HL-60/S4 treated with phorbol 12-myristate 13-acetate at 8.2 ng/mL for 4 days and 3 days (cell line): ENCODE measurements around the gene KDM8.

Experiments used
- in situ Hi-C: fragments of 300-500 bp; cut with MboI; formaldehyde crosslinking; loops from 2 replicates; pipeline ENCODE4 v1.15.0; 2022; ENCODE audit warnings: low sequenced_read_pairs

The KDM8 gene

DNA sequence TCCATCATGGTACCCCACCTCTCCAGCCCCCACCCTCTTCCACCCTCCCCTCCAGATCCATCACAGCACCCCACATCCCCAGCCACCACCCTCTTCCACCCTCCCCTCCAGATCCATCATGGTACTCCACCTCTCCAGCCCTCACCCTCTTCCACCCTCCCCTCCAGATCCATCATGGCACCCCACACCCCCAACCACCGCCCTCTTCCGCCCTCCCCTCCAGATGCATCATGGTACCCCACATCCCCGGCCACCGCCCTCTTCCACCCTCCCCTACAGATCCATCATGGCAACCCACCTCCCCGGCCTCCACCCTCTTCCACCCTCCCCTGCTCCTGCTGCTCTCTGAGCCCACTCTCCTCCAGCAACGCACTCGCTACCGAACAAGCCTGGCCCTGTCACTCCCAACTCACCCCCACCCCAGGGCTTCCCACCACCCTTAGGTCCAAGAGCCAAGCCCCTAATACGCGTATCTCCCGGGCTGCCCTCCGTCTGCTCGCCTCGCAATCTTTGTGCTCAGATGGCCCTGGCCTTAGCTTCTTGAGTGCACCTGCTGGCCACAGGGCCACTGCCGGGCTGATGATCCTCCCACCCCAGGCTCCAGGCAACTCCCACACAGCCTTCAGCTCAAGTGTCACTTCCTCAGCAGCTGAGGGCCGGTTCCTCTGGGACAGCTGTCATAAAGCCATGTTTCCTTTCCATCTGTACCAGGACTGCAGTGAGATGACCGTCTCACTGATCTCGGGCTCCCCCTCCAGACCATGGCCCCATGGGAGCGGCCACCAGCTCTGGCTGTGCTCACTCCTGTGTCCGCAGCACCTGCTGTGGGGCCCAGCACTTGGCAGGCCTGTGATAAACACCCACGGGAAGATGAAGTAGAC lies 25.5 kb downstream of the KDM8 start:
- in situ Hi-C loops: no loop called here

GRCh38 chr16:27229891-27230470 lies 26.7 kb downstream of the KDM8 start:
- in situ Hi-C loops: loop anchor here (10.0 kb wide), 1 partner anchor 145 kb away; no protein-coding TSS in a partner anchor

DNA sequence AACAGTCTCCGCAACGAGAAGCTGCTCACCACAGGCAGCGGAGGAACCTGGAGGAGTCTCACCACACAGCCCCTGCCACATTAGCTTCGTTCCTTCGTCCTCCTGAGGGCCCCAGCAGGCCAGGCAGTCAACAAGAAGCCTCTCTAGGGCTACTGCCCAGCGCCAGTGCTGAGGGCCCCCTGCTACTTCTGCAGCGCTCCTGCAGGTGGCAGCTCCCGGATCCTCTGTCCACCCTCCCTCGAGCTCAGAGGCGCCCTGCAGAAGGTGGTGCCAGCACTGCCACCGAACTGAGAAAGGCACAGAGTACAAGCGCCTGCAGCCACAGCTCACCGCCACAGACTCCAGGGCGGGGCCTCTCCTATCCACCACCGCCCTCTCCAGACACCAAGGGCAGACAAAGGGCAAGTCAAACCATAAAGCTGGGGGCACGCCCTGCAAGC lies 27.3 kb downstream of the KDM8 start:
- in situ Hi-C loops: loop anchor here (10.0 kb wide), 1 partner anchor 144 kb away; no protein-coding TSS in a partner anchor

- in situ Hi-C loops: loop anchor here (10.0 kb wide), 1 partner anchor 143 kb away; no protein-coding TSS in a partner anchor
Observed at GRCh38 chr16:27231692-27232060, 28.4 kb downstream of the KDM8 start.

DNA sequence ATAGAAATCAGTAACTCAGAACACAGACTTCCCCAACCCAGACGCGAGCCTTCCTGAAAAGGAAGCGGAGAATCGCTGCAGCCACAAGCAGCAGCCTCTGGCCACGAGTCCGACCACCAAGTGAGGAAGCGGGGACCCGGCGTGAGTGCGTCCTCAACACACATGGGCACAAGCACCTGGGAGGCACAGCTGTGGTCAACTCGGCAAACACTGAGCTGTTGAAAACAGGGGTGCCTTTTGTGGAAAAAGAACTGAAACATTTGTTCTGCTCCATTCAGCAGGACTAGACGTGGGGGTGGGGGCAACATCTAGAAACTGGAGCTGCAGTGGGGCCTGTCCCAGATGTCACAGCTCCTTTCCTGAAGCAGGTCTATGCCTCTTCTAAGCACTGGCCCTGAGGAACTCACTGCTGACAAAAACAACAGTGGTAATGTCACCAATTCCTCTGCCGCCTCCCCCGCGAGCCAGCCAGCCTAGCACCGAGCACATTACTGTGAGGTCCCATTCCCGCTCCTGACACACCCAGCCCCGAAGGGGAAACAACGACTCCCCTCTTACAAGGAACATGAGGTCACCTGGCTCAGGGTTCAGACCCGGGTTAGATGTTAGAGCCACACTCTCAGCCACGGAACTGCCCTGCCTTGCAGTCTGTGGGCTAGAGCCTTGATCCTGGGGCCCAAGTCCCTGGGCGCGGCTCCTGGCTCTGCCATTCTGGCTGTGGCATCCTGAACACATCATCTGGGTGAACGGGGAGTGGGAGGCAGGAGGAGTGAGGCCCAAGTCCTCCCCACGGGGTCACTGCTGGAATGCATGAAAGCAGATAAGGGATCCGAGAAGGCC lies 29.0 kb downstream of the KDM8 start:
- in situ Hi-C loops: loop anchor here (10.0 kb wide), 1 partner anchor 143 kb away; no protein-coding TSS in a partner anchor

- in situ Hi-C loops: loop anchor here (10.0 kb wide), 1 partner anchor 142 kb away; no protein-coding TSS in a partner anchor
Observed at GRCh38 chr16:27232901-27233625, 29.7 kb downstream of the KDM8 start.

- in situ Hi-C loops: loop anchor here (10.0 kb wide), 1 partner anchor 141 kb away; no protein-coding TSS in a partner anchor
Observed at GRCh38 chr16:27233731-27234130, 30.4 kb downstream of the KDM8 start.

DNA sequence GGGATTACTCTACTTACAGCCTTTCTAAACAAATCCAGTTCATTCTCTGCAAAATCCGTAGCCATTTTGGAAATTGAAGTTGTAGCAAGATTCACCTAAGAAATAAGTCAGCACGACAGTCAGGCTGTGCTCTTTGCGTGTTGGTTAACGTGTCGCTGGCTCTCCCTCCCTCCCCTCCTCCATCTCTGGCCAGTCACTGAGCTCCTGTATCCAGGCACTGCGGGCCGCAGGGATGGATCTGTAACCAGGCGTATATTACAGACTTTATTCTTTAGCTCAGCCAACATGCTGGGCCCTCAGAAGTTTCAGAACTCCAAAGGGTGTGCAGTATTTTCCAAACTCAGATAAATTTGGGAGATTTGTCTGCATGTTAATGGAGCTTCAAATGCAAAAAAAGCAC lies 30.8 kb downstream of the KDM8 start:
- in situ Hi-C loops: loop anchor here (10.0 kb wide), 1 partner anchor 141 kb away; no protein-coding TSS in a partner anchor

DNA sequence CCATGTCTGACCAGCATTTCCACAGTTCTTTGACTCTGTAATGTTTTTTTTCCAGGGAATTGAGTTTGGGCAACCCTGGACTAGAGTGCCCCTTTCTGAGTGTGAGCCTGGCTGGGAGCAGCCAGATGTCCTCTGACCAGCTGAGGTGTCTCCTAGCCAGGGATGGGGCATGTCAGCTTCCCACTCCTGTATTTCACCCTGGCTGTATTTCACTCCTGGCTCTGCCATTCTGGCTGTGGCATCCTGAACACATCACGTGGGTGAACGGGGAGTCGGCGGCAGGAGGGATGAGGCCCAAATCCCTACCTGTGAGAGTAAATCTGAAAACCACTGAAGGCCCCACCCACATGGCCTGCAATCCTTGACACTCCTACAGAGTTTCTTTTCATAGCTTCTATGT lies 31.3 kb downstream of the KDM8 start:
- in situ Hi-C loops: loop anchor here (10.0 kb wide), 1 partner anchor 140 kb away; no protein-coding TSS in a partner anchor

DNA sequence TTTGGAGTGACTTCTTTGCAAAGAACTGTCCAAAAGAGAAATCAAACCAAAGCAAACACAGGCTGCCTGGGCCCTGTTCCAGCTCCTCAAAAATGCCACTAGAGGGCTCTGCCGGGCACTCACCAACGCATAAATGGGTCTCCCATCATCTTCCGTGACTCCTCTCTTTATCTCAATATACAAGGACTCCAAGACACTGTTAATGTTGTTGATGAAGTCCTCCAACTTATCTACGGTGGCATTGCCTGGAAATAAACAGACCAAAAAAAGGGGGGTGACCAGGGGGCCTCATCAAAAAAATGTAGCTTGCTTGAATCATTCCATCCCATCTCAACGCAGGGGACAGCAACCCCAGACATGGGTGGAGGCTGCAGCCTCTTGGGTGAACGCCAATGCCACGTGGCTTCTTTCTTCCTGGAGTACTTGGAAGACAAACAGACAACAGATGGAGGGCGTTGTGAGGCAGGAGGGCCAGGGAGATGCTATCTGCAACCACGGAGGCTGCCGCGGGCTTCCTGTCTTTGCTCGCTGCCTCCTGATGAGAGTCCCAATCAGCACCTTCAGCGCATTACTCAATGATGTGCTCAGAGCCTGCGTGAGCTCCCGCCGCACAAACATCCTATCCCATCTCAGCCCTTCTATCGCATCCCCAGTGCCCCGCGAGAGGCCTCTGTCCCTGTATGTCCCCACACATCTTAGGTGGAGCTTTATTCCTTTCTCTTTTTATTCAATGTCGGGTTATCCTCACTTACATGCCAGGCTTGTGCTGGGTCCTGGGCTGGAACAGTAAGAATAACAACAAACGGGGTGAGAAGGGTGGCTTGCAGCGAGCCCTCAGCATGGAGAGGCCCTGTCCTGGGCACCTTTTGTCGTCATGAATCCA lies 32.0 kb downstream of the KDM8 start:
- in situ Hi-C loops: loop anchor here (10.0 kb wide), 1 partner anchor 140 kb away; no protein-coding TSS in a partner anchor

DNA sequence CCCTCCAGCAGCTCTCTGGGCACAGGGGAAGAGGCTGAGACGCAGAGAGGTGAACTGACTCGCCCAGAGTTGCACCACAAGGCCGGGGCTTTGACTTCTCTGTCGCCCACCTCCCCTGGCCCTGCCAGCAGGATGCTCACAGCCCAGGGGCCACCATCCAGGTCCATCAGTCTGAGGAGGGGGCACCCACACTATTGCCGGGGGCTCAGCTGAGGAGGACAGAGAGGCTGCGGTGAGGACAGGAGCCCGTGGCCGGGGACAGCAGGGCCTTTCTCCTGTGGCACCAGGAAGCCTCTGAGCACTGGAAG lies 32.6 kb downstream of the KDM8 start:
- in situ Hi-C loops: loop anchor here (10.0 kb wide), 1 partner anchor 139 kb away; no protein-coding TSS in a partner anchor

GRCh38 chr16:27236635-27237218 lies 33.4 kb downstream of the KDM8 start:
- in situ Hi-C loops: loop anchor here (10.0 kb wide), 1 partner anchor 138 kb away; no protein-coding TSS in a partner anchor

- in situ Hi-C loops: loop anchor here (10.0 kb wide), 1 partner anchor 137 kb away; no protein-coding TSS in a partner anchor
Observed at GRCh38 chr16:27237219-27238015, 34.1 kb downstream of the KDM8 start.

- in situ Hi-C loops: loop anchor here (10.0 kb wide), 1 partner anchor 137 kb away; no protein-coding TSS in a partner anchor
Observed at GRCh38 chr16:27238016-27238587, 34.8 kb downstream of the KDM8 start.

- in situ Hi-C loops: loop anchor here (10.0 kb wide), 1 partner anchor 136 kb away; no protein-coding TSS in a partner anchor
Observed at GRCh38 chr16:27238591-27238990, 35.3 kb downstream of the KDM8 start.

GRCh38 chr16:27239026-27239425 lies 35.7 kb downstream of the KDM8 start:
- in situ Hi-C loops: loop anchor here (10.0 kb wide), 1 partner anchor 136 kb away; no protein-coding TSS in a partner anchor
